SH-SY5Y (cell line): Measurements from ENCODE around the gene CAPN5.

ENCODE experiments used
- GATA2 ChIP-seq: IDR thresholded peaks from 2 replicates; pipeline ENCODE4 v1.6.1; 2011; ENCODE audit warnings: mild to moderate bottlenecking, low read depth, low read length
- GATA3 ChIP-seq: IDR thresholded peaks from 2 replicates; pipeline ENCODE4 v1.6.1; 2011; ENCODE audit warnings: low read depth, mild to moderate bottlenecking, low read length, moderate library complexity

DNA sequence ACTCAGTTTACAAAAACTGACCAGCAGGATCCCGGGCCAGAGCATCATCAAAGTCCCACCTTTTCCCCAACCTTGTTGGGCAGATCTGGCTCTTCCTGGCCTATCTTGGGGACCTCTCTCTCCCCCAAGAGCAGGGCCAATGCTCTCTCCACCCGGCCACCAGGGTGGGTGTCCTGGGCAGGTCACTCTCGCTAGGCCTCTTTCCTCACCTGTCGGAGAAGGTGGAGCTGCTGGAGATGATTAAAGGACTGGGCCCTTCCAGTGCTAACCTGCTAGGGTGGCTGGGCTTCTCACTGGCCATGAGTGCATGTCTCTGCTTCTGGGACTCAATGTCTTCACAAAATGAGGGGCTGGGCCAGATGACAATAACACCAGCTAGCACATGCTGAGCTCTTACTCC, 2.9 kb upstream of the CAPN5 start:
- TF ChIP-seq GATA2: no peak
- no peak for TF ChIP-seq GATA3
